CD4-positive, alpha-beta T cell treated with Interleukin-12 subunit alpha and Interleukin-12 subunit beta, for 1 hour (primary cell): ENCODE results near the gene MSL1.

Experiments used
- DNase-seq: peaks from one replicate; pipeline ENCODE4 v3.0.0-alpha.2; 2020

The MSL1 gene

DNA sequence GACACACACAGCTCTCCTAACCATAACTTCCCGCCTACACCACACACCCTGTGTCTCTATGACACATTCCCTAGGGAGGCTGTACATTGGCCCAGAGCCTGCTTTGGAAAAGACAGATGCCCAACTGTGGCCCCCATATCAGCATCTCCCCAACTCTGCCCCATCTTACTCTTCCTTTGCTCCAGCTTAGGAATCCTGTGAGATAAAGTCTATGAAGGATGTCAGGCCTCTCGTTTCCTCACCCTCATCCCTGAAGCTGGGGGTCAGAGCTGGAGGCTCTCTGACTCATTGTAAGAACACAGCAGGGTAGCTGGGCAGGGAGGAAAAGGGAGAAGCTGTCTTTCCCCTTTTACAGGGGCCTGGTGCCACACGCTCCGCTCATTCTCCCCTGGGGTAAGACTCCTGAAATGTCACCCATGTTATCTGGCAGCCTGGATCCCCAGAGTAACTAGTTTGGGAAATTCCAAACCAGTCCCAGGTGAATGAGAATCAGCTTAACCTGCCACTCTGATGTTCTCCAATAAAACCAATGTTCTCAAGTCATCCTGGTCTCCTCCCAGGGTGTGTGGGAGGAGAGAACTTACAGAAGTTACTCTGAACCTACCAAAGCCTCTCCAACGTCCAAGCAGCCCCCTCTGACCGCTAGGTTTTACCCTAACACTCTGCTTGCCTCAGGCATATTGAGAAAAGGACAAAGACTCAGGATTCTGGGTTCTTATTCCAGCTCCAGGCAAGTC is 58.3 kb downstream of the MSL1 start:
- no peak for DNase-seq

DNA sequence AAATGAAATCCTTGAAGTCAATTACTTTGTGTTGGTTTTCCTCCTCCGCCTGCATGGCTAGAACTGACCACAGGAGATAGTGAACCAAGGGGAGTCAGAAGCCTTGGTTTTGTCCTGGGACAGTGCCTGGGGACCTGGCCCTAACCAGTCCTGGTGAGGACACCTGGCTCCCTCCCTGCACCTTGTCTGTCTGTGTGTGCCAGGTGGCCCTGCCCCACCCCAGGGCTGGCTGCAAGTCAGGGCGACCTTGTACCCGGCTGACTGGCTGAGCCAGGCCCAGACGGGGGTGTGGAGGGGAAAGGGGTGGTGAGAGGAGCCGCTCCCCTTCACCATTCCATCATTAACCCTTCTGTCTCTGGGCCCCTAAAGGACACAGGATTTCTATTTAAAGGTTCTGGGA is 58.9 kb downstream of the MSL1 start:
- no peak for DNase-seq

DNA sequence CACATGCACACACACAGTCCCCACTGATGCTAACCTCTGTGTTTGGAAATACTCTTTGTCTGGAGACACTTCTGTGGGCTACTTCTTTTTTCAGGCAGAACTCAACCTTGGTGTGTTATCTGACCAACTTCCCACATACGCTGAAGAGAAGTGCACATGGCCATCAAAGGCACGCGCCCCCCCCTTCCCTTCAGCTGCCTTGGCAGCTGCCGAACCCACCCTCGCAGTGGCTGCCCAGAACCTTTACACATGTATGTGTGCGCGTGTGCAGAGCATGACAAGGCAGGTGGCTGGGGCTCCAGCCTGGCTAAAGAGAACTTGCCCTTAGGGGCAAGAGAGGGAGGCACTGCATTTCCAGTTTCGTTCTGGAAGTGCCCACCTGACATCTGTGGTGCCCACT is 59.4 kb downstream of the MSL1 start:
- no peak for DNase-seq

DNA sequence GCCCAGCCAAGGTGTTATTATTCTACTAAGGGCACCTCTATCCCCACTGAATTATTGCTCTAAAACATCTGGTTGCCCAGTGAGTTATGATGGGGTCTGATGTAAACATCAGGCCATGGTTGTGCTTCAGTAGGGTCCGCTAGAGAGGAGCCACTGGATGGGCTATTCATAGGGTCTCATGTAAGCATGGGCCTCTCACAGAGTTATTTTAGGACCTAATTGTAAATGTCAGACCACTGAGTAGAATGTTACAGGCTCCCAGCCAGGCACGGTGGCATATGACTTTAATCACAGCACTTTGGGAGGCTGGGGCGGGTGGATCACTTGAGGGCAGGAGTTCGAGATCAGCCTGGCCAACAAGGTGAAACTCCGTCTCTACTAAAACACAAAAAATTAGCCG is 60.8 kb downstream of the MSL1 start:
- no peak for DNase-seq
